GM12878 (cell line): ENCODE data around the gene MITD1.

Source experiments
- CTCF ChIP-seq, 3 experiments: IDR thresholded peaks in 2 of 3; conservative IDR thresholded peaks in 1 of 3; 2 replicates each; pipeline ENCODE4 v1.5.1; 2011; ENCODE audit warnings: low read depth in 3 of 3, low read length in 3 of 3, mild to moderate bottlenecking in 3 of 3, control low read depth in 2 of 3, moderate library complexity in 2 of 3, inconsistent platforms in 1 of 3, mixed read lengths in 1 of 3; ENCODE audit not compliant: control insufficient read depth in 2 of 3, insufficient read depth in 1 of 3; ENCODE audit errors: extremely low read depth in 1 of 3
- E2F4 ChIP-seq: IDR thresholded peaks from 2 replicates; pipeline ENCODE4 v1.6.1; 2012; ENCODE audit warnings: low read depth, low read length, improper control_type of control experiment
- ESRRA ChIP-seq: IDR thresholded peaks from 2 replicates; pipeline ENCODE4 v1.6.1; 2012; ENCODE audit warnings: mild to moderate bottlenecking, low read length, improper control_type of control experiment
- NBN ChIP-seq: fragments of 450-650 bp; IDR thresholded peaks from 2 replicates; pipeline ENCODE4 v1.6.1; 2016
- PAX5 ChIP-seq: IDR thresholded peaks from 2 replicates; pipeline ENCODE4 v1.6.1; 2011; ENCODE audit warnings: low read depth, low read length, borderline replicate concordance
- POLR2A ChIP-seq: IDR thresholded peaks from 2 replicates; pipeline ENCODE4 v1.6.1; 2011; ENCODE audit warnings: low read depth, mild to moderate bottlenecking, low read length
- REST ChIP-seq: IDR thresholded peaks from 2 replicates; pipeline ENCODE4 v1.6.1; 2012; ENCODE audit warnings: mild to moderate bottlenecking, low read depth, low read length
- TCF12 ChIP-seq: IDR thresholded peaks from 2 replicates; pipeline ENCODE4 v1.6.1; 2011; ENCODE audit warnings: low read depth, mild to moderate bottlenecking, low read length
- TF ChIP-seq, protein P1 (sequence below): IDR thresholded peaks from 2 replicates; pipeline ENCODE4 v1.6.1; 2012; ENCODE audit warnings: low read depth, low read length, improper control_type of control experiment

DNA sequence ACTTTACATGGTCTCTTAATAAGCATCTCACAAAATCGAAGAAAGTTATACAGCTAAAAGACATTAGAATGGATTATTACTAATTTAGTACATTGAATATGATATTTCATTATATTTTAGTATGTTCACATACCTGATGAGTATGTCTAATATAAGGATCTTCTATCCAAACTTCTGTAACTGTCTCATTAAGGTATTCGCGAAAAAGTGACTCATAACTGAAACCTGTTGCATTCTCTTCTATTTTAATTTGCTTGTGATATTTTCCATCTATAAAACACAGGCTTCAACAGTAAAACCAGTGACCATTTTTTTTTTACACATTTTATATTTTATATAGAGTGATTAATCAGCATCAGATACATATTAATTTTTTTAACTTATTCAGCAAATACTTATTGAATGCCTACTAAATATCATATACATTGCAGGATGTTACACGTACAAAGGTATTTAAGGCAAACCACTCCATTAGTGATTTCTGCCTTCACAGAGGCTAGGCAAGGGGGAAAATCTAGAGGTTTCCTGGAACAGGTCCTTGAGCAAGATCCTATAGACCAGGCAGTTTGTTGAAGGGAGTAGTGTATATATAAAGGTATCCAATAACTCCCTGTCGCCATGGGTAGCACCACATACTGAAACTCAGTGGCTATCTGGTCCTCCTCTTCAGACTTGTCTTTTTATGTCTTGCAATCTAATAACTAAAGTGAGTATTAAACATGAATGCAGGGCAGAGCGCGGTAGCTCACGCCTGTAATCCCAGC lies 9.3 kb downstream of the MITD1 start:
- TF ChIP-seq, protein P1, sequence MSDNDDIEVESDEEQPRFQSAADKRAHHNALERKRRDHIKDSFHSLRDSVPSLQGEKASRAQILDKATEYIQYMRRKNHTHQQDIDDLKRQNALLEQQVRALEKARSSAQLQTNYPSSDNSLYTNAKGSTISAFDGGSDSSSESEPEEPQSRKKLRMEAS = no peak
- TF ChIP-seq CTCF (IDR thresholded peaks at IDR 0.05 in 2 of 3, conservative IDR thresholded peaks at IDR 0.05 in 1 of 3; ENCODE audit: control insufficient read depth in 2 of 3, extremely low read depth in 1 of 3, insufficient read depth in 1 of 3, low read depth in 3 of 3, low read length in 3 of 3) = no peak
- TF ChIP-seq NBN = no peak
- TF ChIP-seq ESRRA = no peak
- TF ChIP-seq TCF12 = no peak
- TF ChIP-seq POLR2A = no peak
- TF ChIP-seq PAX5 = no peak
- no peak for TF ChIP-seq E2F4
- TF ChIP-seq REST = no peak
